CD4-positive, alpha-beta T cell (primary cell): Measurements from ENCODE around the gene TMEM11. TPM values are rescaled to one million over a fixed set of nuclear protein-coding genes. Genes with fewer than 3 reads are reported as not detected.

Experiments
- ATAC-seq: fragments of 200-7000 bp; cut with Tn5 transposase; one replicate; pipeline ENCODE4 v1.10.0; 2022; ENCODE audit warnings: mild to moderate bottlenecking; ENCODE audit not compliant: poor library complexity
- CTCF ChIA-PET: fragments of 350-600 bp; sonication (Branson Sonifier 250); formaldehyde crosslinking; loops from one replicate; lab custom pipeline; 2021; ENCODE audit warnings: antibody characterized with exemption, inconsistent platforms; lab: Charles Lee
- POLR2A ChIA-PET: fragments of 350-600 bp; sonication (Branson Sonifier 250); formaldehyde crosslinking; loops from one replicate; lab custom pipeline; 2021; ENCODE audit warnings: antibody characterized with exemption, inconsistent platforms; lab: Charles Lee
- DNase-seq, 14 experiments: peaks; one replicate each; pipeline ENCODE4 v3.0.0-alpha.2; 2013 to 2020; ENCODE audit warnings: mixed read lengths in 2 of 14
- H3K27ac ChIP-seq, 2 donors: one replicate each; pipeline versions ENCODE4 v1.5.1 to v1.7.0; 2013; ENCODE audit warnings: low read length in 2 of 2, low read depth in 1 of 2, mild to moderate bottlenecking in 1 of 2
- H3K27me3 ChIP-seq, 2 experiments: 1 replicate in 1 of 2; 2 replicates in 1 of 2; pipeline versions ENCODE4 v1.6.1 to v1.7.0; 2013; ENCODE audit warnings: low read length in 2 of 2, control low read depth in 1 of 2, mild to moderate bottlenecking in 1 of 2, moderate library complexity in 1 of 2; ENCODE audit not compliant: insufficient read depth in 2 of 2, control insufficient read depth in 1 of 2
- H3K36me3 ChIP-seq: one replicate; pipeline ENCODE4 v1.6.1; 2013; ENCODE audit warnings: low read length, control low read depth; ENCODE audit not compliant: insufficient read depth
- H3K4me1 ChIP-seq: one replicate; pipeline ENCODE4 v1.6.1; 2013; ENCODE audit warnings: low read length, control low read depth; ENCODE audit not compliant: insufficient read depth
- H3K4me3 ChIP-seq: one replicate; pipeline ENCODE4 v1.5.1; 2013; ENCODE audit warnings: mild to moderate bottlenecking, low read length, moderate library complexity
- H3K9me3 ChIP-seq, 2 experiments: 1 replicate in 1 of 2; 2 replicates in 1 of 2; pipeline versions ENCODE4 v1.6.1 to v1.7.0; 2013; ENCODE audit warnings: low read length in 2 of 2, mild to moderate bottlenecking in 2 of 2, control low read depth in 1 of 2, moderate library complexity in 1 of 2; ENCODE audit not compliant: control insufficient read depth in 1 of 2, insufficient read depth in 1 of 2
- H3K27ac Mint-ChIP-seq: one replicate; pipeline ENCODE4 v1.8.0; 2020; ENCODE audit warnings: mixed read lengths
- H3K27me3 Mint-ChIP-seq: one replicate; pipeline ENCODE4 v1.8.0; 2021; ENCODE audit warnings: mixed read lengths
- H3K36me3 Mint-ChIP-seq: one replicate; pipeline ENCODE4 v1.8.0; 2021; ENCODE audit warnings: low read depth, mixed read lengths
- H3K4me1 Mint-ChIP-seq: one replicate; pipeline ENCODE4 v1.8.0; 2021; ENCODE audit warnings: low read depth, mixed read lengths
- H3K4me3 Mint-ChIP-seq: one replicate; pipeline ENCODE4 v1.8.0; 2020; ENCODE audit warnings: mild to moderate bottlenecking, mixed read lengths
- H3K9me3 Mint-ChIP-seq: one replicate; pipeline ENCODE4 v1.8.0; 2020; ENCODE audit warnings: mixed read lengths
- intact Hi-C, 2 experiments: fragments of 100-400 bp; cut with DNase I in 1 of 2; cut with micrococcal nuclease in 1 of 2; formaldehyde crosslinking; loops; one replicate each; pipeline versions ENCODE4 v1.15.1 to v1.9.0; 2023 to 2025; cut with DNase I, micrococcal nuclease
- total RNA-seq, 174 experiments: library from RNA in 2 of 174; stranded (reverse) in 2 of 174; gene quantifications; one replicate each; pipeline ENCODE4 v1.2.3 and lab custom pipeline; 2021 to 2026
- TF ChIP-seq, protein P1 (sequence below): fragments of 200-600 bp; IDR thresholded peaks from one replicate; pipeline ENCODE4 v1.8.0; 2022; ENCODE audit warnings: antibody characterized with exemption, mild to moderate bottlenecking

Gene TMEM11
- total RNA-seq, 2 experiments from 2014 or later, result 17.8 to 19.2 TPM

DNA sequence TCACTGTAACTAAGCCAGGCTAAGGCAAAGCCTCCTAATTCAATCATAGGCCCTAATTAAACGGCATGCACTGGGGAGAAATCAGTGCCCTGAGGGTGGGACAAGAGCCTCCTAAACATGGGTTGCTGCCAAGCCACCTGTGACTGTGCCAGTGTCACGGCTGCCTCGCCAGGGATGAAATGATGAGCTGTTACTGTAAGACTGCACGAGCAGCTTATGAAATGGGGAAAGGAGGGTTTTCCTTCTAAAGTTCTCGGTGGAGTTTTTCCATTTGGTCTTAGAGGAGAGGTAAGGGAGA is 12.7 kb downstream of the TMEM11 start:
- ChIA-PET CTCF (no interaction called here), POLR2A (no interaction called here)
- H3K36me3 Mint-ChIP-seq, result peaks cover 53% of the 10 kb centered on the region
- H3K4me3 Mint-ChIP-seq, result no peak overlapping the region
- Histone ChIP-seq H3K4me1 (peaks cover 30% of the 10 kb centered on the region), H3K36me3 (peaks cover 33% of the 10 kb centered on the region), H3K9me3 (no peaks in the 10 kb centered on the region), H3K27me3 (no peaks in the 10 kb centered on the region), H3K4me3 (no peak overlapping the region), H3K27ac (no peak overlapping the region)
- no peak for ATAC-seq
- H3K9me3 Mint-ChIP-seq, result no peaks in the 10 kb centered on the region
- TF ChIP-seq, protein P1, sequence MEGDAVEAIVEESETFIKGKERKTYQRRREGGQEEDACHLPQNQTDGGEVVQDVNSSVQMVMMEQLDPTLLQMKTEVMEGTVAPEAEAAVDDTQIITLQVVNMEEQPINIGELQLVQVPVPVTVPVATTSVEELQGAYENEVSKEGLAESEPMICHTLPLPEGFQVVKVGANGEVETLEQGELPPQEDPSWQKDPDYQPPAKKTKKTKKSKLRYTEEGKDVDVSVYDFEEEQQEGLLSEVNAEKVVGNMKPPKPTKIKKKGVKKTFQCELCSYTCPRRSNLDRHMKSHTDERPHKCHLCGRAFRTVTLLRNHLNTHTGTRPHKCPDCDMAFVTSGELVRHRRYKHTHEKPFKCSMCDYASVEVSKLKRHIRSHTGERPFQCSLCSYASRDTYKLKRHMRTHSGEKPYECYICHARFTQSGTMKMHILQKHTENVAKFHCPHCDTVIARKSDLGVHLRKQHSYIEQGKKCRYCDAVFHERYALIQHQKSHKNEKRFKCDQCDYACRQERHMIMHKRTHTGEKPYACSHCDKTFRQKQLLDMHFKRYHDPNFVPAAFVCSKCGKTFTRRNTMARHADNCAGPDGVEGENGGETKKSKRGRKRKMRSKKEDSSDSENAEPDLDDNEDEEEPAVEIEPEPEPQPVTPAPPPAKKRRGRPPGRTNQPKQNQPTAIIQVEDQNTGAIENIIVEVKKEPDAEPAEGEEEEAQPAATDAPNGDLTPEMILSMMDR, result no peak
- H3K4me1 Mint-ChIP-seq, result peaks cover 30% of the 10 kb centered on the region
- peak overlapping the region; percentile 72 for H3K27ac Mint-ChIP-seq
- H3K27me3 Mint-ChIP-seq, result no peaks in the 10 kb centered on the region
- intact Hi-C loops, result loop anchor here in 1 of 2 experiments (1.0 kb wide), 1 partner anchor 30 kb away; no protein-coding TSS in a partner anchor
- no peak for DNase-seq

DNA sequence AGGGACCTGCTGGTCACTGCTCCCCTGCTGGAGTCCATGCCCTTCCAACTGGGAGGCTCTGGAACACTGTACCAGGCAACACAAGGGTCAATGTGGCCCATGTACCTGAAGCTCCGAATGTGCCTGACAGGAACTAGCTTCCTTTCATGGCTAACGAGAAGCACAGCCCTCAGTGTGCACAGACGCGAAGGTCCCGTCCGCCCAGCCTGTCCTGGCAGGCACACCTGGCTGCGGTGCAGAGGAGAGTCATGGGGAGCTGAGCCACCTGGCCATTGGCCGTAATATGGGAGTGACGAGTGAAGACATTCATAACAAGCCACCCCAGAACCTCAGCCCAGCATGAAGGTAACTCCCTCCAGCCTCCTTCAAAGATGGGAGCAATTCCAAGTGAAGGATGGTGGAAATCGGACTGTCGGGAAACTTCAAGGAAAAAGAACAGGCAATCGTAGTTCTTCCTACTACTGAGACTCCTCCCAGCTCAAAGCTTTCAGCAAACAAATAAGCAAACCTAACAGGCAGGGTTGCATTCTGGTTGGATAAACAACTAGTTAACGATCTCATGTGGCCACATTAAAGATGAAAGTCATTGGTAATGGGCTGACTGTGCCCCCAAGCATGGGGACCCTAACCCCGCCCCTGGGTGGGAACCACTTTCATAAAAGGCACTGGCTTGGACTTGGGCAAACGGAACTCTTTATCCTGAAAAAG is 13.2 kb downstream of the TMEM11 start:
- ATAC-seq (no peak), DNase-seq (no peak)
- intact Hi-C loops, result loop anchor here in 1 of 2 experiments (1.0 kb wide), 1 partner anchor 29 kb away; no protein-coding TSS in a partner anchor
- no peaks in the 10 kb centered on the region for H3K27me3 Mint-ChIP-seq
- H3K4me1 Mint-ChIP-seq, result peaks cover 25% of the 10 kb centered on the region
- H3K27ac ChIP-seq, result no peak overlapping the region
- no peak overlapping the region for H3K4me3 ChIP-seq
- H3K4me3 Mint-ChIP-seq, result no peak overlapping the region
- H3K27ac Mint-ChIP-seq, result peak overlapping the region; percentile 72
- no peaks in the 10 kb centered on the region for H3K9me3 ChIP-seq
- TF ChIP-seq, protein P1, result no peak
- H3K36me3 Mint-ChIP-seq, result peaks cover 49% of the 10 kb centered on the region
- CTCF ChIA-PET, result no interaction called here
- peaks cover 33% of the 10 kb centered on the region for H3K36me3 ChIP-seq
- peaks cover 30% of the 10 kb centered on the region for H3K4me1 ChIP-seq
- no peaks in the 10 kb centered on the region for H3K9me3 Mint-ChIP-seq
- H3K27me3 ChIP-seq, result no peaks in the 10 kb centered on the region
- POLR2A ChIA-PET, result no interaction called here

DNA sequence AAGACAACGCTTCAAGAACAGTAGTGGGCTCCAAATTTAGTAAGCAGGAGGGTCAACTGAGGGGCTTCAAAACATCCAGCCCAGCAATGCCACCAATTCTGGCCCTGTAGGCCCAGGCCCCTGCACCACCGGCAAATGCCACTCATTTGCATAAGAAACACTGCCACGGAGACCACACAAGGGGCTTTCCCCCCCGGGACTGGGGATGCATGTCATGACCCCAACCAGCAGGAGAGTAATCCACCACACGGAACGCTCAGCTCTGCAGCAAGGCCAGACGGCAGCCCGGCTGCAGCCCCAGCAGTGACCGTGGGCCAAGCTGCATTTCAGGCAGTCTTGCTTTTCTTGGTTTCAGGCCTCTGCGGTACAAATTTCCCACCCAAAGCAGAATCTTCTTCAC is 14.1 kb downstream of the TMEM11 start:
- Histone ChIP-seq H3K27me3 (no peaks in the 10 kb centered on the region), H3K36me3 (peaks cover 33% of the 10 kb centered on the region), H3K27ac (no peak overlapping the region), H3K4me1 (peaks cover 26% of the 10 kb centered on the region), H3K9me3 (no peaks in the 10 kb centered on the region), H3K4me3 (no peak overlapping the region)
- TF ChIP-seq, protein P1, result no peak
- CTCF ChIA-PET, result no interaction called here
- Mint-ChIP-seq H3K27ac (no peak overlapping the region), H3K36me3 (peaks cover 41% of the 10 kb centered on the region), H3K9me3 (no peaks in the 10 kb centered on the region), H3K4me3 (no peak overlapping the region), H3K4me1 (peaks cover 17% of the 10 kb centered on the region), H3K27me3 (no peaks in the 10 kb centered on the region)
- DNase-seq (no peak), ATAC-seq (no peak)
- intact Hi-C loops, result no loop called here
- POLR2A ChIA-PET, result no interaction called here
